CD4-positive, alpha-beta T cell (primary cell): Measurements from ENCODE around the gene FNDC3B. TPM values are rescaled to one million over a fixed set of nuclear protein-coding genes. Genes with fewer than 3 reads are reported as not detected.

Experiments
- ATAC-seq: fragments of 200-7000 bp; cut with Tn5 transposase; one replicate; pipeline ENCODE4 v1.10.0; 2022; ENCODE audit warnings: mild to moderate bottlenecking; ENCODE audit not compliant: poor library complexity
- CTCF ChIA-PET: fragments of 350-600 bp; sonication (Branson Sonifier 250); formaldehyde crosslinking; loops from one replicate; lab custom pipeline; 2021; ENCODE audit warnings: antibody characterized with exemption, inconsistent platforms; lab: Charles Lee
- POLR2A ChIA-PET: fragments of 350-600 bp; sonication (Branson Sonifier 250); formaldehyde crosslinking; loops from one replicate; lab custom pipeline; 2021; ENCODE audit warnings: antibody characterized with exemption, inconsistent platforms; lab: Charles Lee
- DNase-seq, 14 experiments: peaks; one replicate each; pipeline ENCODE4 v3.0.0-alpha.2; 2013 to 2020; ENCODE audit warnings: mixed read lengths in 2 of 14
- H3K27ac ChIP-seq, 2 donors: one replicate each; pipeline versions ENCODE4 v1.5.1 to v1.7.0; 2013; ENCODE audit warnings: low read length in 2 of 2, low read depth in 1 of 2, mild to moderate bottlenecking in 1 of 2
- H3K27me3 ChIP-seq, 2 experiments: 1 replicate in 1 of 2; 2 replicates in 1 of 2; pipeline versions ENCODE4 v1.6.1 to v1.7.0; 2013; ENCODE audit warnings: low read length in 2 of 2, control low read depth in 1 of 2, mild to moderate bottlenecking in 1 of 2, moderate library complexity in 1 of 2; ENCODE audit not compliant: insufficient read depth in 2 of 2, control insufficient read depth in 1 of 2
- H3K36me3 ChIP-seq: one replicate; pipeline ENCODE4 v1.6.1; 2013; ENCODE audit warnings: low read length, control low read depth; ENCODE audit not compliant: insufficient read depth
- H3K4me1 ChIP-seq: one replicate; pipeline ENCODE4 v1.6.1; 2013; ENCODE audit warnings: low read length, control low read depth; ENCODE audit not compliant: insufficient read depth
- H3K4me3 ChIP-seq: one replicate; pipeline ENCODE4 v1.5.1; 2013; ENCODE audit warnings: mild to moderate bottlenecking, low read length, moderate library complexity
- H3K9me3 ChIP-seq, 2 experiments: 1 replicate in 1 of 2; 2 replicates in 1 of 2; pipeline versions ENCODE4 v1.6.1 to v1.7.0; 2013; ENCODE audit warnings: low read length in 2 of 2, mild to moderate bottlenecking in 2 of 2, control low read depth in 1 of 2, moderate library complexity in 1 of 2; ENCODE audit not compliant: control insufficient read depth in 1 of 2, insufficient read depth in 1 of 2
- H3K27ac Mint-ChIP-seq: one replicate; pipeline ENCODE4 v1.8.0; 2020; ENCODE audit warnings: mixed read lengths
- H3K27me3 Mint-ChIP-seq: one replicate; pipeline ENCODE4 v1.8.0; 2021; ENCODE audit warnings: mixed read lengths
- H3K36me3 Mint-ChIP-seq: one replicate; pipeline ENCODE4 v1.8.0; 2021; ENCODE audit warnings: low read depth, mixed read lengths
- H3K4me1 Mint-ChIP-seq: one replicate; pipeline ENCODE4 v1.8.0; 2021; ENCODE audit warnings: low read depth, mixed read lengths
- H3K4me3 Mint-ChIP-seq: one replicate; pipeline ENCODE4 v1.8.0; 2020; ENCODE audit warnings: mild to moderate bottlenecking, mixed read lengths
- H3K9me3 Mint-ChIP-seq: one replicate; pipeline ENCODE4 v1.8.0; 2020; ENCODE audit warnings: mixed read lengths
- CTCF ChIP-seq: fragments of 200-600 bp; IDR thresholded peaks from one replicate; pipeline ENCODE4 v1.8.0; 2022; ENCODE audit warnings: antibody characterized with exemption, mild to moderate bottlenecking
- intact Hi-C, 2 experiments: fragments of 100-400 bp; cut with DNase I in 1 of 2; cut with micrococcal nuclease in 1 of 2; formaldehyde crosslinking; loops; one replicate each; pipeline versions ENCODE4 v1.15.1 to v1.9.0; 2023 to 2025; cut with DNase I, micrococcal nuclease
- total RNA-seq, 174 experiments: library from RNA in 2 of 174; stranded (reverse) in 2 of 174; gene quantifications; one replicate each; pipeline ENCODE4 v1.2.3 and lab custom pipeline; 2021 to 2026

Gene FNDC3B
- total RNA-seq, 2 experiments from 2014 or later, result 26.1 to 28.7 TPM

GRCh38 chr3:172372895-172373294, 333.5 kb downstream of the FNDC3B start:
- no peak for DNase-seq

GRCh38 chr3:172373912-172374311, 334.5 kb downstream of the FNDC3B start:
- H3K4me3 ChIP-seq, result no peak overlapping the region
- H3K36me3 Mint-ChIP-seq, result peaks cover 85% of the 10 kb centered on the region
- TF ChIP-seq CTCF, result no peak
- H3K4me1 Mint-ChIP-seq, result no peaks in the 10 kb centered on the region
- H3K36me3 ChIP-seq, result peaks cover 18% of the 10 kb centered on the region
- intact Hi-C loops, result no loop called here
- H3K27ac Mint-ChIP-seq, result no peak overlapping the region
- no peak overlapping the region for H3K4me3 Mint-ChIP-seq
- DNase-seq (no peak), ATAC-seq (no peak)
- no peaks in the 10 kb centered on the region for H3K4me1 ChIP-seq
- ChIA-PET POLR2A (no interaction called here), CTCF (no interaction called here)
- no peaks in the 10 kb centered on the region for H3K27me3 ChIP-seq
- no peaks in the 10 kb centered on the region for H3K27me3 Mint-ChIP-seq
- no peaks in the 10 kb centered on the region for H3K9me3 Mint-ChIP-seq
- H3K9me3 ChIP-seq, result peaks cover 2 to 3% of the 10 kb centered on the region in 2 experiments
- H3K27ac ChIP-seq, result no peak overlapping the region

More at GRCh38 chr3:172372895-172373294, 333.5 kb downstream of the FNDC3B start:
- Mint-ChIP-seq H3K9me3 (no peaks in the 10 kb centered on the region), H3K4me3 (no peak overlapping the region), H3K4me1 (no peaks in the 10 kb centered on the region), H3K27me3 (no peaks in the 10 kb centered on the region), H3K27ac (no peak overlapping the region), H3K36me3 (peaks cover 83% of the 10 kb centered on the region)
- no peak overlapping the region for H3K4me3 ChIP-seq
- H3K9me3 ChIP-seq, result no peaks in the 10 kb centered on the region
- intact Hi-C loops, result no loop called here
- TF ChIP-seq CTCF, result no peak
- ChIA-PET POLR2A (no interaction called here), CTCF (no interaction called here)
- H3K27me3 ChIP-seq, result no peaks in the 10 kb centered on the region
- no peak overlapping the region for H3K27ac ChIP-seq
- no peak for ATAC-seq
- peaks cover 8% of the 10 kb centered on the region for H3K36me3 ChIP-seq
- H3K4me1 ChIP-seq, result no peaks in the 10 kb centered on the region

DNA sequence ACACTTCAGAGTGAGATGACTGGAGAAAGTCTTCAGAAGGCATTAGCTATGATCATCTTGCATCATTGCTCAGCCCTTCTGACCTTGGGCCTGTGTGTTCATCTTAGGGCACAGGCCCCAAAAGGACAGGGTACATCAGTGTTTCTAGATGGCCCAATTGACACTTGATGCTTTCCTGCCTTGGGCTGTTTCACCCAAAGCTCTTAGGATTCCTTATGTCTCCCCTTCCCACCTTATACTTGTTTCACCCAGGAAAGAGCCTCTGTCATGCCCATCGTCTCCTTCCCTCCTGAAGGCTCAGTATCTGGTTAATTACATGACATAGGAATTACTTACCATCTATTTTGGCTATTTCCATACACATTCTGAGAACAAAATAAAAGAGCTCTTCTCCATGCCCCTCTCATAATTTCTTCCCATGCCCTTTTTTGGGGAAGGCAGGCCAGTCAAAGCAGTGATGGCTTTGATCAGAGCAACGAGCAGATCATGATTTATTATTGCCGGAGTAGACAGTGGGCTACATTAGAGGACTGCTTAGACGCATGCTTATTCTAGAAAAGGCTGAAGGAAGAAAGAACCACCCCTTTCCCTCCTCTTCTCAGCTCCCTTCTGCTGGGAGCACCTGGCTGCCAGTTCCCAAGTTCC, 335.9 kb downstream of the FNDC3B start:
- Histone ChIP-seq H3K4me3 (no peak overlapping the region), H3K27me3 (no peaks in the 10 kb centered on the region), H3K9me3 (peaks cover 5 to 8% of the 10 kb centered on the region in 2 experiments), H3K27ac (no peak overlapping the region), H3K36me3 (peaks cover 32% of the 10 kb centered on the region), H3K4me1 (no peaks in the 10 kb centered on the region)
- ATAC-seq (no peak), DNase-seq (no peak)
- no peaks in the 10 kb centered on the region for H3K27me3 Mint-ChIP-seq
- H3K27ac Mint-ChIP-seq, result no peak overlapping the region
- no peak for TF ChIP-seq CTCF
- intact Hi-C loops, result no loop called here
- H3K36me3 Mint-ChIP-seq, result peaks cover 87% of the 10 kb centered on the region
- no peaks in the 10 kb centered on the region for H3K9me3 Mint-ChIP-seq
- no peaks in the 10 kb centered on the region for H3K4me1 Mint-ChIP-seq
- H3K4me3 Mint-ChIP-seq, result no peak overlapping the region
- CTCF ChIA-PET, result no interaction called here
- POLR2A ChIA-PET, result no interaction called here
